ENCODE measurements around the gene C2orf74.

DNA sequence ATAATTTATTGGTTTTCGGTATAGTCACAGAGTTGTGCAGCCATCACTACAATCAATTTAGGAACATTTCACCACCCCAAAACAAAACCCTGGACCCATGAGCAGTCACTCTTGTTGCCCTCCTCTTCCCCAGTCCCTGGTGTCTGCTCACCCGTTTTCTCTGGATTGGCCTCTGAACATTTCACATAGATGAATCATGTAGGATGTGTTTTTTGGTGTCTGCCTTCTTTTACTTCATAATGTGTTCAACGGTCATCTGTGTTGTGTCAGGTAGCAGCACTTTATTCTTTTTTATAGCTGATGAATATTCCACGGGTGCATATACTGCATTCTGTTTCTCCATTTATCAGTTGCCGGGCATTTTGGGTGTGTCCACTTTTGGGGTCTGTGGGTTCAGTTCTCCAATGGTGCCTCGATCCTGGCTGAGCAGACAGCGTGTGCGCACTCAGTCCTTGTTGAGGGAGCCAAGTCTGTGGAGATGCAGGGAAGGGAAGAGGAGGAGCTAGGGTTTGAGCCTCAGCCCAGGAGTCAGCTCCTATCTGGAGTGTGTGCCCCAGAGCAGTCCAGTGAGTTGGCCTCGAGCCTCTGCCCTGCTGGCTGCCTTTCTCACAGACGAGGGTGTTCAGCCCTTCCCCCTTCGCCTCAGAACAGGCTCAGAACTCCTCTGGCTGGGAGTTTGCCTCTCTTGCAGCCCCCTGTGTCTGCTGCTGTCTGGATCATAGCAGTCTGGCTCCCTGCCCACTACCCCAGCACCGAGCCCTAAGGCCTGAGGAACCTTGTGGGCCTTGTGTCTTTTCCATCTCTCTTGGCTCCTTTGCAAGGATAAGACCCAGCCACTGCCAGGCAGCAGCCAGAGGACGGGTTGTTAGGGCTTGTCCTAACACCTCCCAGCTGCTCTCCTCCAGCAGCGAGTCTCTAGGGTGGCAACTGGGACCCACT is 18.0 kb downstream of the C2orf74 start:
- TF ChIP-seq, protein P1, sequence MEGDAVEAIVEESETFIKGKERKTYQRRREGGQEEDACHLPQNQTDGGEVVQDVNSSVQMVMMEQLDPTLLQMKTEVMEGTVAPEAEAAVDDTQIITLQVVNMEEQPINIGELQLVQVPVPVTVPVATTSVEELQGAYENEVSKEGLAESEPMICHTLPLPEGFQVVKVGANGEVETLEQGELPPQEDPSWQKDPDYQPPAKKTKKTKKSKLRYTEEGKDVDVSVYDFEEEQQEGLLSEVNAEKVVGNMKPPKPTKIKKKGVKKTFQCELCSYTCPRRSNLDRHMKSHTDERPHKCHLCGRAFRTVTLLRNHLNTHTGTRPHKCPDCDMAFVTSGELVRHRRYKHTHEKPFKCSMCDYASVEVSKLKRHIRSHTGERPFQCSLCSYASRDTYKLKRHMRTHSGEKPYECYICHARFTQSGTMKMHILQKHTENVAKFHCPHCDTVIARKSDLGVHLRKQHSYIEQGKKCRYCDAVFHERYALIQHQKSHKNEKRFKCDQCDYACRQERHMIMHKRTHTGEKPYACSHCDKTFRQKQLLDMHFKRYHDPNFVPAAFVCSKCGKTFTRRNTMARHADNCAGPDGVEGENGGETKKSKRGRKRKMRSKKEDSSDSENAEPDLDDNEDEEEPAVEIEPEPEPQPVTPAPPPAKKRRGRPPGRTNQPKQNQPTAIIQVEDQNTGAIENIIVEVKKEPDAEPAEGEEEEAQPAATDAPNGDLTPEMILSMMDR (IDR thresholded peaks at IDR 0.05): no peak
- no peak for TF ChIP-seq POLR2A (IDR thresholded peaks at IDR 0.05)

All from Peyer's patch (tissue), 4 donors.